MCF 10A (cell line): ENCODE results near the gene OR52D1. TPM values are rescaled to one million over a fixed set of nuclear protein-coding genes. Genes with fewer than 3 reads are reported as not detected.

Experiments
- BruUV-seq: library from RNA; stranded (reverse); fragments of 400-500 nt; replicated peaks from 2 replicates; lab custom pipeline; 2021; lab: Mats Ljungman, UMichigan
- CTCF ChIA-PET: fragments of 300-600 bp; sonication (Branson Sonifier 250); formaldehyde crosslinking; extraction: SDS; loops from one replicate; lab custom pipeline; 2021; ENCODE audit warnings: antibody characterized with exemption, inconsistent platforms; lab: Yijun Ruan, JAX
- POLR2A ChIA-PET: fragments of 300-600, 350-650 bp; sonication (Branson Sonifier 250); formaldehyde crosslinking; extraction: SDS; loops from one replicate; lab custom pipeline; 2020; ENCODE audit warnings: antibody characterized with exemption, inconsistent platforms; lab: Yijun Ruan, JAX
- DNase-seq: peaks from one replicate; pipeline ENCODE4 v3.0.0-alpha.2; 2018; ENCODE audit not compliant: unreplicated experiment
- H3K27ac Mint-ChIP-seq: one replicate; pipeline ENCODE4 v1.8.0; 2022; ENCODE audit warnings: mild to moderate bottlenecking, low read depth, mixed read lengths; ENCODE audit not compliant: unreplicated experiment
- H3K27me3 Mint-ChIP-seq: one replicate; pipeline ENCODE4 v1.8.0; 2022; ENCODE audit warnings: mixed read lengths; ENCODE audit not compliant: insufficient read depth, unreplicated experiment
- H3K36me3 Mint-ChIP-seq: one replicate; pipeline ENCODE4 v1.8.0; 2022; ENCODE audit warnings: mild to moderate bottlenecking, moderate library complexity, mixed read lengths; ENCODE audit not compliant: insufficient read depth, unreplicated experiment
- H3K4me1 Mint-ChIP-seq: one replicate; pipeline ENCODE4 v1.8.0; 2022; ENCODE audit warnings: mixed read lengths; ENCODE audit not compliant: insufficient read depth, unreplicated experiment
- H3K4me3 Mint-ChIP-seq: one replicate; pipeline ENCODE4 v1.8.0; 2022; ENCODE audit warnings: mild to moderate bottlenecking, moderate library complexity, mixed read lengths; ENCODE audit not compliant: unreplicated experiment
- H3K9me3 Mint-ChIP-seq: one replicate; pipeline ENCODE4 v1.8.0; 2022; ENCODE audit warnings: mixed read lengths; ENCODE audit not compliant: unreplicated experiment
- CTCF ChIP-seq: fragments of 200-600 bp; IDR thresholded peaks from one replicate; pipeline ENCODE4 v1.8.0; 2022; ENCODE audit warnings: antibody characterized with exemption, mild to moderate bottlenecking; ENCODE audit not compliant: unreplicated experiment
- intact Hi-C: fragments of 100-400 bp; cut with micrococcal nuclease; formaldehyde crosslinking; loops from 2 replicates; pipeline ENCODE4 v1.14.1; 2022
- total RNA-seq: library from RNA; stranded (reverse); gene quantifications from 2 replicates; pipeline ENCODE4 v1.2.3, GENCODE V29; 2022

OR52D1 gene
- total RNA-seq, 1 experiment from 2014 or later: not detected

- Mint-ChIP-seq H3K27ac (no peak overlapping the region), H3K9me3 (no peaks in the 10 kb centered on the region)
- POLR2A ChIA-PET: no interaction called here
Measured at GRCh38 chr11:5489576-5490357, 1.3 kb downstream of the OR52D1 start.

GRCh38 chr11:5499671-5500070, 11.2 kb downstream of the OR52D1 start:
- Mint-ChIP-seq H3K27ac (no peak overlapping the region), H3K4me1 (no peaks in the 10 kb centered on the region), H3K36me3 (no peaks in the 10 kb centered on the region), H3K27me3 (peaks cover 14% of the 10 kb centered on the region), H3K9me3 (no peaks in the 10 kb centered on the region), H3K4me3 (no peak overlapping the region)
- POLR2A ChIA-PET: no interaction called here
- CTCF ChIA-PET: no interaction called here
- intact Hi-C loops: no loop called here
- no TSS peak for BruUV-seq
- no peak for TF ChIP-seq CTCF
- DNase-seq: no peak

More at GRCh38 chr11:5489576-5490357, 1.3 kb downstream of the OR52D1 start:
- intact Hi-C loops: no loop called here
- H3K4me3 Mint-ChIP-seq: no peak overlapping the region
- peaks cover 38% of the 10 kb centered on the region for H3K27me3 Mint-ChIP-seq
- CTCF ChIA-PET: no interaction called here
- no peak for TF ChIP-seq CTCF
- no peaks in the 10 kb centered on the region for H3K36me3 Mint-ChIP-seq
- no peaks in the 10 kb centered on the region for H3K4me1 Mint-ChIP-seq
- no peak for DNase-seq
- BruUV-seq: no TSS peak

- Mint-ChIP-seq H3K9me3 (no peaks in the 10 kb centered on the region), H3K36me3 (no peaks in the 10 kb centered on the region), H3K27me3 (peaks cover 14% of the 10 kb centered on the region), H3K4me3 (no peak overlapping the region), H3K4me1 (no peaks in the 10 kb centered on the region), H3K27ac (no peak overlapping the region)
- no peak for DNase-seq
- BruUV-seq: no TSS peak
- POLR2A ChIA-PET: no interaction called here
- intact Hi-C loops: no loop called here
- TF ChIP-seq CTCF: no peak
- CTCF ChIA-PET: interaction anchor here (0.6 kb wide), 1 partner anchor 827 kb away, joined by 4 read pairs; no protein-coding TSS in a partner anchor
Measured at GRCh38 chr11:5500393-5500801, 11.9 kb downstream of the OR52D1 start.

GRCh38 chr11:5504403-5504921, 16.0 kb downstream of the OR52D1 start:
- DNase-seq: no peak
- no TSS peak for BruUV-seq
- intact Hi-C loops: no loop called here
- CTCF ChIA-PET: interaction anchor here (0.6 to 1.3 kb wide), 4 partner anchors 11 to 1002 kb away, joined by 3 to 5 read pairs (median 3); no protein-coding TSS in a partner anchor
- POLR2A ChIA-PET: no interaction called here
- TF ChIP-seq CTCF: no peak
- H3K27ac Mint-ChIP-seq: no peak overlapping the region
- no peaks in the 10 kb centered on the region for H3K36me3 Mint-ChIP-seq
- peaks cover 14% of the 10 kb centered on the region for H3K27me3 Mint-ChIP-seq
- H3K4me3 Mint-ChIP-seq: no peak overlapping the region
- H3K4me1 Mint-ChIP-seq: no peaks in the 10 kb centered on the region
- H3K9me3 Mint-ChIP-seq: no peaks in the 10 kb centered on the region
